ENCODE results near the gene LMAN1.

LMAN1 gene

DNA sequence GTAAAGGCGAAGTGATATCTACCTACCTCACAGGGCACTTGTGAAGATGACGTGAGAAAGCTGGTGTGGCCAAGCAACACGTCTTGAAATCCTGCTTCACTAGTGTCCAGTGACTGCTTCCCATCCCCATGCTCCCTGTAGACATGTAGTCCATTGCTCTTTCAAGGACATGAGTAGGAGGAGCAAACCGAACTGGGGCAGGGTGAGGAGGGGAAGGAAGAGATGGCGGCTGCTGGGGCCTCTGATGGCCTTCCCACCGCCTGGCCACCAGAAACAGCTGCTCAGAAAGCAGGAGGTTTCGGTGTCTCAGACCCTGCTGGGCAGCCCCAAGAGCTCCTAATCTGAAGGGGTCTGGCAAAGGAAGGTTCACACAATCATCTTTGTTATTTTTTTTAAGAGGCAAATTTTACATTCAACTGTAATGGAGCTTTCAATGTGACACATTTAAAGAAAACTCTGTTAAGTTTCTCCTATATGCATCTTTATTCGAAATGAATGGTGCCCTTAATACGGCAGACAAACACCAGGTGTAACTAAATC lies 55.3 kb downstream of the LMAN1 start:
- no peak for DNase-seq (ENCODE audit: low read depth in 2 of 2)

GRCh38 chr18:59303006-59303405 lies 56.1 kb downstream of the LMAN1 start:
- no peak for DNase-seq (ENCODE audit: low read depth in 2 of 2)

GRCh38 chr18:59301929-59302328 lies 57.1 kb downstream of the LMAN1 start:
- DNase-seq (ENCODE audit: low read depth in 2 of 2): no peak

DNA sequence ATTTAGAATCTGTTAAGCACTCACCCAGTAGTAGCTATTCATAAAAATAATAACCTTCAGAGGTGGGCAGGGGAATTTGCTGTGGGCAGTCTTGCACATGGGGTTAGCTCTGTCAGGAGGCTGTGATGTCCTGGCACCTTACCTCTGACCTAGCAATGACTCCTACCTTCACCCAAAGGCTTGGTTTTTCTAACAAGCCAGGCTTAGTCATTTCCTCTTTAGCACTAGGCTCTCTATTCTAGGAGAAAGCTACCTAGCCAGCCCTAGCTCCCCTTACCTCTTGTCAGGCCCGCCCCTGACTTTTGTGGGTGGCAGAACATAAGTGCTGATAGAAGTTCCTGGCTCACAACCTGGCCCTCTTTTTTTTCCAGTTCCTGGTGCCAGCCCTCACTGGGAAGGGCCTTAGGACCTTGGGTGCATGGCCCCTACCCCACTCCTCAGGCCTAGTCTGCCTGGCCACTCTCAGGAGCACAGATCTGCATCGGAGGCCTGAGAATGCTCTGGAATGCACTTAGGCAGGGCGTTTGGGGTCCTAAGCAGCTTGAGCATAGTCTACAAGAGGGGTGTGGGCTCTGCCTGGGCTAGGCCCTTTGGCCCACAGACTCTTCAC lies 58.3 kb downstream of the LMAN1 start:
- DNase-seq (ENCODE audit: low read depth in 2 of 2): no peak

DNA sequence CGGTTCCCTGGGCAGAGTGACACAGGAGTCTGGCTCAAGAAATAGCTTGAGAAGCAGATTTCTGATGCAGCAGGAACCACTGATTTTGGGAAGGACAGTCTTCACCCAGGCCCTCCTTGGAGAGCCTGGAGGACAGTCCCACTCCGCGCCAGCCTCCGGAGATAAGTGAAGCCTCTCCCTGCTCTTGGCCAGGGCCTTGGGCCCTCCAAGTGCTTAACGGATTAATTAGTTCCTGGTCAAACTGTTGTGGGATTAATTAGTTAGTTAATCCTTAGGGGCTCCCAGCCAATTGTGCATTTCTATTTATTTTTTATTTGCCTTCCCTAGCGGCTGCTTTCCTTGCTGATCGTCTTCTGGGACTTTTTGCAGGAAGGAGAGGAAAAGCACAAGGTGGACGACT lies 60.2 kb downstream of the LMAN1 start:
- no peak for DNase-seq (ENCODE audit: low read depth in 2 of 2)

- DNase-seq (ENCODE audit: low read depth in 2 of 2): no peak
Measured at GRCh38 chr18:59293317-59293716, 65.7 kb downstream of the LMAN1 start.

- no peak for DNase-seq (ENCODE audit: low read depth in 2 of 2)
Measured at GRCh38 chr18:59286341-59286740, 72.7 kb downstream of the LMAN1 start.

- DNase-seq (ENCODE audit: low read depth in 2 of 2): no peak
Measured at GRCh38 chr18:59282341-59282740, 76.7 kb downstream of the LMAN1 start.

- DNase-seq (ENCODE audit: low read depth in 2 of 2): no peak
Measured at GRCh38 chr18:59279722-59280121, 79.3 kb downstream of the LMAN1 start.

GRCh38 chr18:59279193-59279592 lies 79.9 kb downstream of the LMAN1 start:
- no peak for DNase-seq (ENCODE audit: low read depth in 2 of 2)

DNA sequence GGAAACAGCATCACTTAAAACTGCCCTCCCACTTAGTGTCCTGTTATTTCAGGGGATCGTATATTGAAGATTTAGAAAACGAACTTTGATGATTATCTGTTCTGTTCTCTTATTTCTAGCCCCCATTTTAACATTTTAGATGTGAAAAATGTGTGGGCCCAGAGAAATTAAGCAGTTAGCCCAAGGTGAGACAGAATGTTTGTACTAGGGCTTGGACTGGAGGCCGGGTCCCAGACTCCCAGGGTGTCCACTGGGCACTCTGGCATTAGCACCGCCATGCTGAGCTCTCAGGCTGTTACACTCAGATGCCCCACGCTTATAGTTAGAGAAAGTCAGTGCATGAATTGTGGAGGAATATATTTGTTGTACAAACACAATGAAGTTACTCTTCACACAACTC lies 80.3 kb downstream of the LMAN1 start:
- no peak for DNase-seq (ENCODE audit: low read depth in 2 of 2)
